ENCODE results near the gene TMEM128.

DNA sequence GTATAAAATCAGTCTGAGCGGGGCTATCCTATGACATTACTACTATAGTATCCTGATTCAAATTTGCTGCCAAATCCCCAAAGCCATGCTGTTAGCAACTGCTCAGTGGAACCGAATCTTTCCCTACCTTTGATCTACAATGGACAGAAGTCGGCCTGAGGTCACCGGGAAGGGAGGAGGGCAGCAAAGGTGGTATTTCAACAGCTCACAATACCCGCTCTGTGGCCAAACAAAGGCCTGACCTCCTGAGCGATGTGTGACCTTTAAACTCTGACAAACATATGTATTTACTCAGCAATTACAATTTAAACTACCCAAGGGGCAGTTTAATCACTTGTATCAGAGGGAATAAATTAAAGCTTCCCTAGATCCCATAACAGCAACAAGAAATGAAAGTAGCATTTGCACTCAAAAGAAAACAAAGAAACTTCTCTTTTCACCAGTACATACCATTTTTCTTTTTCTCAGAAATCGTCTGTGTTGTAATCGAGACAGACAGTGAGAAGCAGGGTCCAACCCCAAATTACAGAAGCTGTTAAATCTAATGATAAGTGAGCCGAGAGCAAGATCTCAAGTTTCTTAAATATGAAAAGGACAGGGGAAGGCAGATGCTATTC lies 11.6 kb upstream of the TMEM128 start:
- TF ChIP-seq CTCF (IDR thresholded peaks at IDR 0.05) (no peak), POLR2A (IDR thresholded peaks at IDR 0.05) (no peak)
